GM08714 (cell line): ENCODE results near the gene CDSN.
A peak's percentile ranks its signal among the peaks of the same experiment; 100 is the strongest.
"Not testable (repeated sequence)": the region's sequence is repeated elsewhere in the genome, so short reads cannot be mapped to it uniquely, and the experiment has no call there.

Experiments used
- H3K4me3 ChIP-seq: fragments of 200-500 bp; sonication (Bioruptor generic); 2 replicates; pipeline ENCODE4 v1.5.1; 2014; ENCODE audit warnings: mild to moderate bottlenecking, low read length, inconsistent platforms
- ZNF274 ChIP-seq: IDR thresholded peaks from 2 replicates; pipeline ENCODE4 v1.6.1; 2012; ENCODE audit warnings: mild to moderate bottlenecking, low read depth, low read length

CDSN gene

DNA sequence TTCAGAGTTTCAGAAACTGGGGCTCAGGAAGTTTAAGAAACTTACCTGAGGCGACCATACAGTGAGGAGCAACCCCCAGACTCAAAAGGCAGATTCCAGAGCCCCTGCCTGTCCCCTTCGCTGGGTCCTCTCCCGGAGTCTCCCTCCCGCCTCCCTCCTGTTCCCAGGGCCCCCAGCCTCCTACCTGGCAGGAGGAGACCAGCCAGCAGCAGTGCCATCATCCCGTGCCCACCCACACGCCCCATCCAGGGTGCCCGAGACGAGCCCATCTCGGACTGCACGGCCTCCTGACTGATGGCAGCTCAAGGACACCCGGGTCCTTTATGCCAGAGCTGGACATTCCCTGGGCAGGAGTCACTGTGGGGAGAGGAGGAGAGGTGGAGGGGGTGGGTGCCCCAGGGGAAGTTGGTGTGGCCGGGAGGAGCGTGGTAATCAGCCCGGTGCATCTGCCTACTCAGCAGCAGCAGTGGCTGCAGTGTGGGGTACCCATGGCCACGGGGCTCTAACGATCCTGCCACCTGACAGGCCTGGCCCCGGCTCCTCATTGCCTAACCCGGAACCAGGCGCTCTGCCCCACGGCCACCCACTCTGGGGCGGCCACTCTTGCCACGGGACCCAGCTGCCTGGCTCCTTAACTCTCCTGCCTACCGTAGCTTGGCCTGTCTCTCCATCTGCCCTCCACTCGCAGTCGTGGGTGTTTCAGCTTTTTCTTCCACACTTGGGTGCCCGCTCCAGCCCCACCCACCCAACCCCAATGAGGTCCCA lies at the start of gene CDSN:
Gene CDSN (minus strand): TSS at position 296 of the 765 bp plus-strand sequence. CDS start 27 bp downstream, at position 269.
- H3K4me3 ChIP-seq, result no peak within 1 kb of the TSS
- TF ChIP-seq ZNF274, result no peak

DNA sequence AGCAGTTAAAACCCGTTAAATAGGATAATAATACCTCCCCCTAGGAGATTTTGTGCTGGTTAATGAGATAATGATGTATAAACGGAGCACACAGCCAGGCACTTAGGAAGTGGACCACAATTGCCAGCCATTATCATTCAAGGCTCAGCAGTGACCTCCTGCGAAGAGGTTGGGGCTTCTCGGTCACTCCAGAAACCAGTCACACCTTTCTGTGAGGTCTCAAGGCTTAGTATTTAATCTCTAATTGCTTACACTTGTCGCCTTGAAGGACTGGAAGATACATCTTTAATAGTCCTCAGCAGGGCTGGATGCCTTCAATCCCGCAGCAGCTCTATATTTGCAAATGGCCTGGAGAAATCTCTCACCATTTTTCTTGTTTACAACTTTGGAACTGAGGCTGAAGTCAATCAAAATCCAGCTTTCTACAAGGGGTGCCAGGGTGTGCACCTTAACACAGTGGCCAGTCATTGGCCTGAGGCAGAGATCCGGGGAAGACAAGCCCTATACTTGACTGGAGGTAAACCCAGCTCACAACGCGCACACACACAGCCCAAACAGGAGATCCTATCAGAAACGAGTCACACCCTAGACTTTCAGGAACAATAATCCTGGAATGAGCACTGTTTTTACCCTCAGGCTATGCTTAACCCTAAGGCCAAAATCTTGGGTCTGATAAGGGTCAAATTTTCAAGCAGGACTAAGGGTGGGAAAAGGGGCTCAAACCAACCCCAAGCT lies 49.0 kb upstream of the CDSN start:
- TF ChIP-seq ZNF274, result no peak
- H3K4me3 ChIP-seq, result no peak overlapping the region

- H3K4me3 ChIP-seq, result no peak overlapping the region
Measured at GRCh38 chr6:31168606-31169005, 48.4 kb upstream of the CDSN start.

DNA sequence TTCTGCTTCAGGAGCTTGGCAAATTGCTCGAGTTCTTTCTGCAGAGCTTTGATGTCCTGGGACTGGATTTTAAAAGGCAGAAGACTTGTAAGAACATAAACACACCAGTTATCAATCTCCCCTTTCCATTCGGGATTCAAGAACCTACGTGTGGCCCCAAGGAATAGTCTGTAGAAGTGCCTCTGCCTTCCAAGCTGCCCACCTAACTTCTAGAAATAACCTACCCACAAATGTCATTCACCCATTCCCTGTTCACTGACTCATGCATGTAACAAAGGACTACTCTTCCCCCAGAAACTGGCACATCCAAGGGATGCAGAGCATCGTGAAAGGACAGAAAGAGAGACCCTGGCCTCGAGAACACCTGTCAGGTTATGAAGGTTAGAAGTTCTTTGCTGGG lies 45.7 kb upstream of the CDSN start:
- no peak overlapping the region for H3K4me3 ChIP-seq
- TF ChIP-seq ZNF274, result no peak

More at GRCh38 chr6:31168606-31169005, 48.4 kb upstream of the CDSN start:
- no peak for TF ChIP-seq ZNF274

DNA sequence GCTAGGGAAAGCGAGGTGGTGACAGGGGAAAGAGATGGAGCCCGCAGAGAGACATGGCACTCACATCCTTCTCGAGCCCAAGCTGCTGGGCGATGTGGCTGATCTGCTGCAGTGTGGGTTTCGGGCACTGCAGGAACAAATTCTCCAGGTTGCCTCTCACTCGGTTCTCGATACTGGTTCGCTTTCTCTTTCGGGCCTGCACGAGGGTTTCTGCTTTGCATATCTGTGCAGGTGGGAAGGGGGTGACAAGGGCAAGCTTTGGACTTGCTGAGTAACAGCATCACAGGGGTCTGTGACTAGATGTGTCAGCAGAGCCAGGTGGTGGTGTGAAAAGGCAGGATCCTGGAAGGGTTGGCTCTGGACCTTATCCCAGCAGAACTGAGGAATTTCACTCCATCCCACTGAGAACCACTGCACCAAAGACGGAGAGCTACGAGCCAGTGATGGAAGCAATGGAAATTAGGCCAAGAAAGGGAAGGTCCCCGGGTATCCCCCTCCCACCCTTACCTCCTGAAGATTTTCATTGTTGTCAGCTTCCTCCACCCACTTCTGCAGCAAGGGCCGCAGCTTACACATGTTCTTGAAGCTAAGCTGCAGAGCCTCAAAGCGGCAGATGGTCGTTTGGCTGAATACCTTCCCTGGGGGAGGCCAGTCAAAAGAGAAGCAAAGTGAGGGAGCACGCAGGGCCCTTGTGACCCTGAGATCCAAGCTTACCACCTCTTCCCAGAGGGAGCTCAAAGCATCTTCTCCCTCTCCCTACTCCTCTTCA lies 45.0 kb upstream of the CDSN start:
- not testable (repeated sequence) for H3K4me3 ChIP-seq

- not testable (repeated sequence) for H3K4me3 ChIP-seq
Measured at GRCh38 chr6:31164475-31165063, 44.3 kb upstream of the CDSN start.

- no peak for TF ChIP-seq ZNF274
- H3K4me3 ChIP-seq, result no peak overlapping the region
Measured at GRCh38 chr6:31163922-31164321, 43.7 kb upstream of the CDSN start.

DNA sequence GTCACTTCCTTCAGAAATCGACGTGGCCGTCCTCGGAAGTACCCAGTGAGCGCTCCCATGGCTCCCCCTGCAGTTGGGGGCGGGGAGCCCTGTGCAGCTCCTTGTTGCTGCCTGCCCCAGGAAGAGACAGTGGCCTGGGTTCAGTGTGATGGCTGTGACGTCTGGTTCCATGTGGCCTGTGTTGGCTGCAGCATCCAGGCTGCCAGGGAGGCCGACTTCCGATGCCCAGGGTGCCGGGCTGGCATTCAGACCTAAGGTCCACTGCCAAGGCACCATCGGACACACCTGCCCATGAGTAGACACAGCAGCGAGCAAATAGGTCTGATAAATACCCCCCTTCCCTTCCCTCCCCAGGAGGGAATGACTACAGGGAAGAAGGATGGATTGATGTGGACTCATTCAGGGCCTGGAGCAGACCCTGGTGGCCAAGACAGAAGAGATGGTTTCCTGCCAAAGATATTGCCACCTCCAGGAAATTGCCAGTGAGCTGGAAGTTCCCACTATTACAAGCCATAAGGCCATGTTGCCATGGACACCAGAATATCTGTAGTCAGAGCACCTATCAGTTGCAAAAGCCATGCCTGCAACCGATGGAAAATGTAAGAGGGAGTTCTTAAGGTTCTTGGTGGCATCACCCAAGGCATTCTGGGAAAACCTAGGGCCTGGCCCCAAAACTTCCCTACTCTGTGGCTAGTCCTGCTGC lies 42.4 kb upstream of the CDSN start:
- H3K4me3 ChIP-seq, result no peak overlapping the region
- TF ChIP-seq ZNF274, result no peak

GRCh38 chr6:31161216-31162126 lies 41.2 kb upstream of the CDSN start:
- H3K4me3 ChIP-seq, result no peak overlapping the region
- no peak for TF ChIP-seq ZNF274

DNA sequence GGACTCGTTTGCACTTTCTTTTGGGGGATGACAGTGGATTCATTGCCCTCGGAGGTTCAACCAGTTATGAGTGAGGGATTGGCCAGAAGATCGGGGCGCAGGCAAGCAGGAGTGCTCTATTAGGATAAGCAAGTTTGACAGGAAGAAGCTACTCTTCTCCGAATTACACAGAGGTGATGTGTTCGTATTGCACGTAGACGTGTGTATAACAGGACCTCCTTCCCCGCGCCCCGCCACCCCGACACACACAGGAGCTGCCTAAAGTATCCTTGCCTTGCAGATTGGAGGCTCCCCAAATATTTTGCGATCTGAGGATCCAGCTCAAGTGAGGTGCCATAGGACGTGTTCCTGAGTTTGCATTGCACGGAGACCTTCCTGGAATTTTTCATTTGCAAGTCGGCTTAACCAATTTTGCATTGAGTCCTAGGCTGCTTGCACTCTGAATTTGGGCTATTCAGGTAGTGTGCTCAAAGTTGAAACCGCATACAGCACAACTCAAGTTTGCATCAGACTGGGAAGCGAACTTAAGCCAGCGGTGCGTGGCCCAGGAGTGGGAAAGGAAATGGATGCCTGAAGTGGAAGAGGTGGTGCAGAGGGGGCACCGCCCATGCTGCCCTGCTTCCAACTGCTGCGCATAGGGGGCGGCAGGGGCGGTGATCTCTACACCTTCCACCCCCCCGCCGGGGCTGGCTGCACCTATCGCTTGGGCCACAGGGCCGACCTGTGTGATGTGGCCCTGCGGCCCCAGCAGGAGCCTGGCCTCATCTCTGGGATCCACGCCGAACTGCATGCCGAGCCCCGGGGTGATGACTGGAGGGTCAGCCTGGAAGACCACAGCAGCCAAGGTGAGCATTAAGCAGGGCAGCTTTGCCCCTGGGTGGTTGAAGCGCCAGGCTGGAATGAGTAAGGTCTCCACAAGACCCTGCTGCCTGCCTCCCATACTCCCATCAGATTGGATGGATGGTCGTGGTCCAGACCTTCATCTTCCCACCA lies 38.9 kb upstream of the CDSN start:
- peak overlapping the region; percentile 89 for H3K4me3 ChIP-seq
- TF ChIP-seq ZNF274, result no peak

DNA sequence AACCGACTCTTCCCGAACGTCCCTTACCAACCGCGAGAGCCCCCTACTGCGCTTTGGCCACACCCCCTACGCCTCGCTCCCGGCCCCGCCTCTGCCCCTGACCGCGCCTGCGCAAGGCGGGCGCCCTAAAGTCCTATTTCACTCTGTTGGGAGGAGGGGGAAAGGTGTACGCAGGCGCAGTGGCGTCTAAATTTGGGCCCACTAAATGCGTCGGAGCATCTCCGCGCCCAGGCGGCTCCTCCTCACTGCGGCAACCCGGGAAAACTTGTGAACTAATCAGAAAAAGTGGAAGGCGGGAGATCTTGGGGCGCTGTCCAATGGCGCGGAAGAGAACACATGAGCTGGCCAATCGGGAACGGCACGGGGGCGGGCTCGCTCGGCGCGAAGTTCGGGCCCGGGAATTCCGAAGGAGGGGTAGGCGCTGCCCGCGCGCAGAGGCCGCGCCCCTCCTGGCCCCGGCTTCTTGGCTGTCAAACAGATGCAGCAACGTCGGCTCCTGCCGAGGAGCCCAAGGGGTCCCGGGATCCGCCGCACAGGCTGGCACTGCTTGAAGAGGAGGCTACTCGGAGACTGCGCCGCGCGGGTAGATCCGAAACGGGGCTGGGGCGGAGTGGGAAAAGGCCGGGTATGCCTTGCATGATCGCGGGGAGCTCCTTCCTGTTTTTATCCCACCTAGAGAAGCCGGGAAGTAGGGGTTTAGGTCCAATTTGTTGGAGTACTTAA lies 38.1 kb upstream of the CDSN start, which contains the start of gene TCF19:
Gene TCF19 (plus strand): TSS at position 450 of the 723 bp plus-strand sequence. CDS start 881 bp downstream, outside the sequence.
- TF ChIP-seq ZNF274, result no peak
- peak within 1 kb of the TSS; percentile 89 for H3K4me3 ChIP-seq
